Gastrocnemius medialis (tissue), 4 donors: ENCODE measurements around the gene IFITM10. TPM values are rescaled to one million over a fixed set of nuclear protein-coding genes. Genes with fewer than 3 reads are reported as not detected.

ENCODE experiments used
- ATAC-seq, 2 donors: fragments of 150-250 bp; one replicate each; pipeline ENCODE4 v1.9.1; 2016
- DNase-seq, 2 donors: peaks; one replicate each; pipeline ENCODE4 v3.0.0-alpha.2; 2019
- H3K27ac ChIP-seq, 4 donors: fragments of 200-600 bp; sonication (generic); 1 replicate in 1 of 4; 2 replicates in 3 of 4; pipeline ENCODE4 v1.5.1; 2016 to 2018; ENCODE audit warnings: mild to moderate bottlenecking in 2 of 4, moderate library complexity in 1 of 4
- H3K27me3 ChIP-seq, 3 donors: fragments of 200-600 bp; sonication (generic) in 2 of 3; 1 replicate in 1 of 3; 2 replicates in 2 of 3; pipeline versions ENCODE4 v1.5.1 to v1.6.0; 2016 to 2019; ENCODE audit warnings: mild to moderate bottlenecking in 1 of 3, moderate library complexity in 1 of 3
- H3K36me3 ChIP-seq, 2 donors: fragments of 200-600 bp; sonication (generic) in 1 of 2; one replicate each; pipeline ENCODE4 v1.5.1; 2017 to 2018
- H3K4me1 ChIP-seq, 2 donors: fragments of 200-600 bp; sonication (generic) in 1 of 2; one replicate each; pipeline ENCODE4 v1.5.1; 2016 to 2017; ENCODE audit warnings: mild to moderate bottlenecking in 2 of 2
- H3K4me3 ChIP-seq, 4 donors: fragments of 200-600 bp; sonication (generic) in 3 of 4; 1 replicate in 1 of 4; 2 replicates in 3 of 4; pipeline ENCODE4 v1.5.1; 2016 to 2019; ENCODE audit warnings: mild to moderate bottlenecking in 2 of 4
- H3K9me3 ChIP-seq, 3 donors: fragments of 200-600 bp; sonication (generic) in 2 of 3; 1 replicate in 1 of 3; 2 replicates in 2 of 3; pipeline ENCODE4 v1.5.1; 2016 to 2019
- CTCF ChIP-seq, 5 experiments: fragments of 450-650 bp in 3 of 5; fragments of 200-600 bp in 2 of 5; sonication (generic) in 2 of 5; IDR thresholded peaks in 4 of 5; conservative IDR thresholded peaks in 1 of 5; 1 replicate in 4 of 5; 2 replicates in 1 of 5; pipeline ENCODE4 v1.5.1; 2016 to 2019; ENCODE audit warnings: antibody characterized with exemption in 5 of 5, mild to moderate bottlenecking in 3 of 5, moderate library complexity in 3 of 5
- POLR2A ChIP-seq, 2 donors: fragments of 450-650 bp; IDR thresholded peaks; one replicate each; pipeline ENCODE4 v1.6.1; 2017; ENCODE audit warnings: antibody characterized with exemption in 2 of 2, mild to moderate bottlenecking in 2 of 2, moderate library complexity in 2 of 2
- in situ Hi-C, 4 donors: fragments of 200-750 bp; cut with MboI; loops; one replicate each; pipeline versions ENCODE4 v1.15.0 to v1.8.0; 2017; ENCODE audit warnings: low sequenced_read_pairs in 4 of 4
- intact Hi-C: fragments of 100-400 bp; cut with DNase I; formaldehyde crosslinking; loops from one replicate; pipeline ENCODE4 v1.15.1; 2023; ENCODE audit warnings: low total_unique reads
- total RNA-seq, 4 donors: library from RNA; depleted of rRNA; stranded (reverse); fragments of >200 nt; gene quantifications; one replicate each; pipeline versions ENCODE4 v1.1.0 to v1.2.3, GENCODE V29; 2016

Gene IFITM10
- total RNA-seq, 4 donors from 2014 or later: 1.1 to 7.2 (median 4.9) TPM

- Histone ChIP-seq H3K36me3 (no peaks in the 10 kb centered on the region), H3K27ac (no peak overlapping the region), H3K27me3 (no peaks in the 10 kb centered on the region), H3K4me1 (no peaks in the 10 kb centered on the region), H3K9me3 (no peaks in the 10 kb centered on the region), H3K4me3 (no peak overlapping the region)
- DNase-seq (no peak), ATAC-seq (no peak)
- in situ Hi-C loops (no loop called here), intact Hi-C loops (no loop called here)
- TF ChIP-seq CTCF (IDR thresholded peaks at IDR 0.05 in 4 of 5, conservative IDR thresholded peaks at IDR 0.05 in 1 of 5) (no peak), POLR2A (IDR thresholded peaks at IDR 0.05) (no peak)
Measured at GRCh38 chr11:1780700-1781592, 30.6 kb upstream of the IFITM10 start.

- Histone ChIP-seq H3K27me3 (no peaks in the 10 kb centered on the region), H3K9me3 (no peaks in the 10 kb centered on the region), H3K4me3 (no peak overlapping the region), H3K27ac (no peak overlapping the region), H3K36me3 (no peaks in the 10 kb centered on the region), H3K4me1 (no peaks in the 10 kb centered on the region)
- in situ Hi-C loops: no loop called here
- TF ChIP-seq CTCF (IDR thresholded peaks at IDR 0.05 in 4 of 5, conservative IDR thresholded peaks at IDR 0.05 in 1 of 5): no peak
- TF ChIP-seq POLR2A (IDR thresholded peaks at IDR 0.05): no peak
- DNase-seq (no peak), ATAC-seq (no peak)
- intact Hi-C loops: no loop called here
Measured at GRCh38 chr11:1779806-1780699, 29.7 kb upstream of the IFITM10 start.

- H3K9me3 ChIP-seq: no peaks in the 10 kb centered on the region
- intact Hi-C loops (no loop called here), in situ Hi-C loops (no loop called here)
- ATAC-seq (no peak), DNase-seq (no peak)
- no peaks in the 10 kb centered on the region for H3K4me1 ChIP-seq
- H3K36me3 ChIP-seq: no peaks in the 10 kb centered on the region
- no peak overlapping the region for H3K4me3 ChIP-seq
- H3K27me3 ChIP-seq: no peaks in the 10 kb centered on the region
- TF ChIP-seq CTCF (IDR thresholded peaks at IDR 0.05 in 4 of 5, conservative IDR thresholded peaks at IDR 0.05 in 1 of 5) (no peak), POLR2A (IDR thresholded peaks at IDR 0.05) (no peak)
- no peak overlapping the region for H3K27ac ChIP-seq
Measured at GRCh38 chr11:1779034-1779805, 28.8 kb upstream of the IFITM10 start.

- Histone ChIP-seq H3K4me1 (no peaks in the 10 kb centered on the region), H3K36me3 (no peaks in the 10 kb centered on the region), H3K4me3 (no peak overlapping the region), H3K27me3 (no peaks in the 10 kb centered on the region), H3K9me3 (no peaks in the 10 kb centered on the region), H3K27ac (no peak overlapping the region)
- TF ChIP-seq CTCF (IDR thresholded peaks at IDR 0.05 in 4 of 5, conservative IDR thresholded peaks at IDR 0.05 in 1 of 5) (no peak), POLR2A (IDR thresholded peaks at IDR 0.05) (no peak)
- DNase-seq (no peak), ATAC-seq (no peak)
- in situ Hi-C loops (no loop called here), intact Hi-C loops (no loop called here)
Measured at GRCh38 chr11:1778141-1778911, 27.9 kb upstream of the IFITM10 start.
